ENCODE data around the gene FAM83B.

Gene FAM83B

GRCh38 chr6:54874349-54875048, 27.9 kb downstream of the FAM83B start:
- in situ Hi-C loops (cut with HindIII; ENCODE audit: low sequenced_read_pairs), result no loop called here
- DNase-seq (ENCODE audit: low read depth, low spot score), result no peak
- TF ChIP-seq CTCF (IDR thresholded peaks at IDR 0.05; ENCODE audit: low read depth, low read length), result no peak
- H3K4me3 ChIP-seq (ENCODE audit: low read depth, low read length), result no peak overlapping the region

GRCh38 chr6:54875539-54875938, 29.0 kb downstream of the FAM83B start:
- no peak for DNase-seq (ENCODE audit: low read depth, low spot score)
- no peak overlapping the region for H3K4me3 ChIP-seq (ENCODE audit: low read depth, low read length)

GRCh38 chr6:54876365-54876764, 29.8 kb downstream of the FAM83B start:
- H3K4me3 ChIP-seq (ENCODE audit: low read depth, low read length), result no peak overlapping the region
- TF ChIP-seq CTCF (IDR thresholded peaks at IDR 0.05; ENCODE audit: low read depth, low read length), result no peak
- no peak for DNase-seq (ENCODE audit: low read depth, low spot score)
- in situ Hi-C loops (cut with HindIII; ENCODE audit: low sequenced_read_pairs), result no loop called here

More at GRCh38 chr6:54875539-54875938, 29.0 kb downstream of the FAM83B start:
- in situ Hi-C loops (cut with HindIII; ENCODE audit: low sequenced_read_pairs), result no loop called here
- no peak for TF ChIP-seq CTCF (IDR thresholded peaks at IDR 0.05; ENCODE audit: low read depth, low read length)

GRCh38 chr6:54876871-54877270, 30.3 kb downstream of the FAM83B start:
- no peak for DNase-seq (ENCODE audit: low read depth, low spot score)
- in situ Hi-C loops (cut with HindIII; ENCODE audit: low sequenced_read_pairs), result no loop called here
- no peak overlapping the region for H3K4me3 ChIP-seq (ENCODE audit: low read depth, low read length)
- TF ChIP-seq CTCF (IDR thresholded peaks at IDR 0.05; ENCODE audit: low read depth, low read length), result no peak

- in situ Hi-C loops (cut with HindIII; ENCODE audit: low sequenced_read_pairs), result no loop called here
- H3K4me3 ChIP-seq (ENCODE audit: low read depth, low read length), result no peak overlapping the region
- DNase-seq (ENCODE audit: low read depth, low spot score), result no peak
- no peak for TF ChIP-seq CTCF (IDR thresholded peaks at IDR 0.05; ENCODE audit: low read depth, low read length)
Observed at GRCh38 chr6:54877713-54878317, 31.2 kb downstream of the FAM83B start.

GRCh38 chr6:54878718-54879117, 32.1 kb downstream of the FAM83B start:
- DNase-seq (ENCODE audit: low read depth, low spot score), result no peak
- in situ Hi-C loops (cut with HindIII; ENCODE audit: low sequenced_read_pairs), result no loop called here
- H3K4me3 ChIP-seq (ENCODE audit: low read depth, low read length), result no peak overlapping the region
- TF ChIP-seq CTCF (IDR thresholded peaks at IDR 0.05; ENCODE audit: low read depth, low read length), result no peak
